Hepatocyte (in vitro differentiated cells): ENCODE data around the gene CPED1.

Experiments
- CTCF ChIP-seq: fragments of 200-600 bp; sonication (generic); IDR thresholded peaks from 2 replicates; pipeline ENCODE4 v1.5.1; 2016; ENCODE audit warnings: antibody characterized with exemption, mild to moderate bottlenecking; ENCODE audit not compliant: poor library complexity
- EZH2 ChIP-seq: fragments of 200-600 bp; sonication (generic); IDR thresholded peaks from 2 replicates; pipeline ENCODE4 v1.6.1; 2016; ENCODE audit warnings: antibody characterized with exemption, mild to moderate bottlenecking, borderline replicate concordance

- TF ChIP-seq EZH2 = no peak
- TF ChIP-seq CTCF = no peak
Measured at GRCh38 chr7:121075952-121076349, 87.4 kb downstream of the CPED1 start.
